ENCODE data around the gene MED7. TPM values are rescaled to one million over a fixed set of nuclear protein-coding genes. Genes with fewer than 3 reads are reported as not detected.

Gene MED7
- total and polyA plus RNA-seq, 10 of the 15 experiments (the other 5 are each of a cell fraction or from before 2014, with no cell fraction given): 9.3 to 47.7 (median 22.7) TPM

DNA sequence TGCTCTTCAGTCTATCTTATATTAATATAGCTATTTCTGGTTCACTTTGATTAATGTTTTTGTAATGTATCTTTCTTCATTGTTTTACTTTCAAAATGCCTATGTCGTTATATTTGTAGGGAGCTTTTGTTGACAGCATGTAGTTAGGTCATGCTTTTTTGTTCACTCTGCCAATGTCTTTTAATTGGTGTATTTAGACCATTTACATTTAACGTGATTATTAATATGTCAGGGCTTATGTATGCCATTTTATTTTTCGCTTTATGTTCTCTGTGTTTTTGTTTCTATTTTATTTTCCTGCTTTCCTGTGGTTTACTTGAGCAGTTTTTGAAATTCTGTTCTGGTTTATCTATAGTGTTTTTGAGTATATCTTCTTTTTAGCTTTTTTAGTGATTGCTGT lies 12.6 kb upstream of the MED7 start:
- no peaks in the 10 kb centered on the region for H3K9me3 ChIP-seq (replicated peaks; ENCODE audit: control insufficient read depth, insufficient read depth, low read length)
- H3K9ac ChIP-seq (ENCODE audit: control insufficient read depth, insufficient read depth, low read length): no peak overlapping the region
- H3K4me3 ChIP-seq: no peak overlapping the region
- BruUV-seq (replicated peaks): no TSS peak
- H3K4me2 ChIP-seq (ENCODE audit: control insufficient read depth, insufficient read depth): no peak overlapping the region
- RAD21 ChIA-PET (ENCODE audit: unreplicated experiment): interaction anchor here (1.0 to 4.9 kb wide), 6 partner anchors 13 to 154 kb away, joined by 3 to 28 read pairs (median 4); no protein-coding TSS in a partner anchor
- H3K79me2 ChIP-seq (ENCODE audit: control insufficient read depth, insufficient read depth, low read length): no peaks in the 10 kb centered on the region
- no peak for FAIRE-seq
- H3K27ac ChIP-seq (ENCODE audit: control insufficient read depth, insufficient read depth): no peak overlapping the region
- DNase-seq (ENCODE audit: low read depth, low spot score): no peak
- no peak for ATAC-seq
- TF ChIP-seq NFXL1 (IDR thresholded peaks at IDR 0.05; ENCODE audit: borderline replicate concordance) (no peak), MEF2A (IDR thresholded peaks at IDR 0.05; ENCODE audit: insufficient read depth, low read depth, low read length) (no peak), MTA2 (IDR thresholded peaks at IDR 0.05; ENCODE audit: low read depth) (no peak), MYC (IDR thresholded peaks at IDR 0.05; ENCODE audit: insufficient read depth, insufficient read length, insufficient replicate concordance, low read length, severe bottlenecking) (no peak), RUNX3 (IDR thresholded peaks at IDR 0.05; ENCODE audit: low read length) (no peak), PAX5 (IDR thresholded peaks at IDR 0.05; ENCODE audit: borderline replicate concordance, low read depth, low read length) (no peak), RAD51 (IDR thresholded peaks at IDR 0.05) (no peak), BCL11A (IDR thresholded peaks at IDR 0.05; ENCODE audit: low read depth, low read length) (no peak), ZNF24 (IDR thresholded peaks at IDR 0.05) (no peak), WRNIP1 (IDR thresholded peaks at IDR 0.05; ENCODE audit: borderline replicate concordance, low read depth, low read length) (no peak), RB1 (IDR thresholded peaks at IDR 0.05; ENCODE audit: borderline replicate concordance) (no peak)
- TF ChIP-seq, protein P1, sequence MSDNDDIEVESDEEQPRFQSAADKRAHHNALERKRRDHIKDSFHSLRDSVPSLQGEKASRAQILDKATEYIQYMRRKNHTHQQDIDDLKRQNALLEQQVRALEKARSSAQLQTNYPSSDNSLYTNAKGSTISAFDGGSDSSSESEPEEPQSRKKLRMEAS (IDR thresholded peaks at IDR 0.05; ENCODE audit: low read depth, low read length): no peak
- TF ChIP-seq, protein P2, sequence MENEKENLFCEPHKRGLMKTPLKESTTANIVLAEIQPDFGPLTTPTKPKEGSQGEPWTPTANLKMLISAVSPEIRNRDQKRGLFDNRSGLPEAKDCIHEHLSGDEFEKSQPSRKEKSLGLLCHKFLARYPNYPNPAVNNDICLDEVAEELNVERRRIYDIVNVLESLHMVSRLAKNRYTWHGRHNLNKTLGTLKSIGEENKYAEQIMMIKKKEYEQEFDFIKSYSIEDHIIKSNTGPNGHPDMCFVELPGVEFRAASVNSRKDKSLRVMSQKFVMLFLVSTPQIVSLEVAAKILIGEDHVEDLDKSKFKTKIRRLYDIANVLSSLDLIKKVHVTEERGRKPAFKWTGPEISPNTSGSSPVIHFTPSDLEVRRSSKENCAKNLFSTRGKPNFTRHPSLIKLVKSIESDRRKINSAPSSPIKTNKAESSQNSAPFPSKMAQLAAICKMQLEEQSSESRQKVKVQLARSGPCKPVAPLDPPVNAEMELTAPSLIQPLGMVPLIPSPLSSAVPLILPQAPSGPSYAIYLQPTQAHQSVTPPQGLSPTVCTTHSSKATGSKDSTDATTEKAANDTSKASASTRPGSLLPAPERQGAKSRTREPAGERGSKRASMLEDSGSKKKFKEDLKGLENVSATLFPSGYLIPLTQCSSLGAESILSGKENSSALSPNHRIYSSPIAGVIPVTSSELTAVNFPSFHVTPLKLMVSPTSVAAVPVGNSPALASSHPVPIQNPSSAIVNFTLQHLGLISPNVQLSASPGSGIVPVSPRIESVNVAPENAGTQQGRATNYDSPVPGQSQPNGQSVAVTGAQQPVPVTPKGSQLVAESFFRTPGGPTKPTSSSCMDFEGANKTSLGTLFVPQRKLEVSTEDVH (IDR thresholded peaks at IDR 0.05; ENCODE audit: low read depth, partially characterized antibody): no peak
- TF ChIP-seq, protein P3, sequence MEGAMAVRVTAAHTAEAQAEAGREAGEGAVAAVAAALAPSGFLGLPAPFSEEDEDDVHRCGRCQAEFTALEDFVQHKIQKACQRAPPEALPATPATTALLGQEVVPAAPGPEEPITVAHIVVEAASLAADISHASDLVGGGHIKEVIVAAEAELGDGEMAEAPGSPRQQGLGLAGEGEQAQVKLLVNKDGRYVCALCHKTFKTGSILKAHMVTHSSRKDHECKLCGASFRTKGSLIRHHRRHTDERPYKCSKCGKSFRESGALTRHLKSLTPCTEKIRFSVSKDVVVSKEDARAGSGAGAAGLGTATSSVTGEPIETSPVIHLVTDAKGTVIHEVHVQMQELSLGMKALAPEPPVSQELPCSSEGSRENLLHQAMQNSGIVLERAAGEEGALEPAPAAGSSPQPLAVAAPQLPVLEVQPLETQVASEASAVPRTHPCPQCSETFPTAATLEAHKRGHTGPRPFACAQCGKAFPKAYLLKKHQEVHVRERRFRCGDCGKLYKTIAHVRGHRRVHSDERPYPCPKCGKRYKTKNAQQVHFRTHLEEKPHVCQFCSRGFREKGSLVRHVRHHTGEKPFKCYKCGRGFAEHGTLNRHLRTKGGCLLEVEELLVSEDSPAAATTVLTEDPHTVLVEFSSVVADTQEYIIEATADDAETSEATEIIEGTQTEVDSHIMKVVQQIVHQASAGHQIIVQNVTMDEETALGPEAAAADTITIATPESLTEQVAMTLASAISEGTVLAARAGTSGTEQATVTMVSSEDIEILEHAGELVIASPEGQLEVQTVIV (IDR thresholded peaks at IDR 0.05; ENCODE audit: borderline replicate concordance, partially characterized antibody): no peak
- no peaks in the 10 kb centered on the region for H3K36me3 ChIP-seq (ENCODE audit: control insufficient read depth in 2 of 2, insufficient read depth in 2 of 2, low read length in 1 of 2)
- no peaks in the 10 kb centered on the region for H3K27me3 ChIP-seq (replicated peaks in 1 of 2; ENCODE audit: control insufficient read depth in 2 of 2, insufficient read depth in 2 of 2, low read length in 1 of 2)
- in situ Hi-C loops (cut with MboI) (no loop called here), intact Hi-C loops (cut with micrococcal nuclease; ENCODE audit: unreplicated experiment) (no loop called here)
- CTCF ChIA-PET: interaction anchor here (0.7 to 11.1 kb wide), 7 partner anchors 10 to 314 kb away, joined by 3 to 244 read pairs (median 3); no protein-coding TSS in a partner anchor
- 68% methylated on average over 3 of the region's 3 CpGs for WGBS (ENCODE audit: insufficient coverage, insufficient replicate concordance, low lambda C conversion rate, missing lambda C conversion rate)
- H3K4me1 ChIP-seq (ENCODE audit: control insufficient read depth, insufficient read depth, low read length): no peaks in the 10 kb centered on the region
- no peak overlapping the region for H2AFZ ChIP-seq (ENCODE audit: control insufficient read depth, low read depth, low read length)
- no peaks in the 10 kb centered on the region for H4K20me1 ChIP-seq (ENCODE audit: control insufficient read depth, insufficient read depth)
- SMC1A ChIA-PET (ENCODE audit: uncharacterized antibody, unreplicated experiment): interaction anchor here (0.6 to 4.9 kb wide), 15 partner anchors 9 to 502 kb away, joined by 3 to 35 read pairs (median 4); partner anchors contain the start of gene GARIN3
- POLR2A ChIA-PET: interaction anchor here (0.7 to 3.3 kb wide), 3 partner anchors 12 to 53 kb away, joined by 3 to 17 read pairs (median 15); partner anchors contain the start of gene MED7

Measured in GM12878 (cell line).